NCI-H524 (cell line): ENCODE measurements around the gene ASTN2.

Experiments
- DNase-seq, 2 experiments: peaks; one replicate each; lab custom pipeline; 2025; lab: John Stamatoyannopoulos, UW

Gene ASTN2

GRCh38 chr9:116750510-116750909 lies 664.3 kb downstream of the ASTN2 start:
- peak in 1 of 2 experiments; percentile 32 for DNase-seq

- DNase-seq = no peak
Observed at GRCh38 chr9:116749772-116750171, 665.1 kb downstream of the ASTN2 start.

- peak in 1 of 2 experiments; percentile 22 for DNase-seq
Observed at GRCh38 chr9:116749176-116749575, 665.7 kb downstream of the ASTN2 start.

GRCh38 chr9:116741742-116742141 lies 673.1 kb downstream of the ASTN2 start:
- no peak for DNase-seq

GRCh38 chr9:116741086-116741740 lies 673.6 kb downstream of the ASTN2 start:
- DNase-seq = no peak

GRCh38 chr9:116737152-116737546 lies 677.7 kb downstream of the ASTN2 start:
- DNase-seq = peak; percentile 92 to 95

- DNase-seq = no peak
Observed at GRCh38 chr9:116736399-116737151, 678.3 kb downstream of the ASTN2 start.

GRCh38 chr9:116733010-116733641 lies 681.7 kb downstream of the ASTN2 start:
- no peak for DNase-seq

- DNase-seq = no peak
Observed at GRCh38 chr9:116726602-116727001, 688.3 kb downstream of the ASTN2 start.

GRCh38 chr9:116724123-116724522 lies 690.7 kb downstream of the ASTN2 start:
- DNase-seq = no peak

GRCh38 chr9:116721944-116722343 lies 692.9 kb downstream of the ASTN2 start:
- DNase-seq = no peak

- DNase-seq = no peak
Observed at GRCh38 chr9:116721411-116721810, 693.4 kb downstream of the ASTN2 start.

GRCh38 chr9:116720111-116720510 lies 694.7 kb downstream of the ASTN2 start:
- no peak for DNase-seq

GRCh38 chr9:116718111-116718510 lies 696.7 kb downstream of the ASTN2 start:
- no peak for DNase-seq

GRCh38 chr9:116717150-116717549 lies 697.7 kb downstream of the ASTN2 start:
- DNase-seq = no peak

- DNase-seq = no peak
Observed at GRCh38 chr9:116716438-116716837, 698.4 kb downstream of the ASTN2 start.

- no peak for DNase-seq
Observed at GRCh38 chr9:116715751-116716150, 699.1 kb downstream of the ASTN2 start.

- DNase-seq = peak in 1 of 2 experiments; percentile 40
Observed at GRCh38 chr9:116713271-116713670, 701.6 kb downstream of the ASTN2 start.

GRCh38 chr9:116712781-116713180 lies 702.1 kb downstream of the ASTN2 start:
- DNase-seq = no peak

GRCh38 chr9:116706310-116707290 lies 708.3 kb downstream of the ASTN2 start:
- DNase-seq = no peak

GRCh38 chr9:116705531-116705930 lies 709.3 kb downstream of the ASTN2 start:
- no peak for DNase-seq

- no peak for DNase-seq
Observed at GRCh38 chr9:116704470-116704869, 710.4 kb downstream of the ASTN2 start.
